ENCODE measurements around the gene CCNF.

The CCNF gene

GRCh38 chr16:2398520-2398919, 30.7 kb upstream of the CCNF start:
- TF ChIP-seq POLR2AphosphoS5 (IDR thresholded peaks at IDR 0.05; ENCODE audit: low read depth, low read length) (no peak), TAF1 (IDR thresholded peaks at IDR 0.05; ENCODE audit: borderline replicate concordance, insufficient read depth, low read length) (no peak), SIN3A (IDR thresholded peaks at IDR 0.05; ENCODE audit: borderline replicate concordance, insufficient read depth, low read length) (no peak), FOXP2 (optimal IDR thresholded peaks at IDR 0.05; ENCODE audit: borderline replicate concordance, extremely low read depth, extremely low read length, insufficient read depth) (no peak), REST (IDR thresholded peaks at IDR 0.05; ENCODE audit: insufficient read depth in 1 of 2, low read depth in 2 of 2, low read length in 2 of 2) (no peak)

GRCh38 chr16:2404099-2404498, 25.1 kb upstream of the CCNF start:
- TF ChIP-seq SIN3A (IDR thresholded peaks at IDR 0.05; ENCODE audit: borderline replicate concordance, insufficient read depth, low read length) (no peak), TAF1 (IDR thresholded peaks at IDR 0.05; ENCODE audit: borderline replicate concordance, insufficient read depth, low read length) (no peak), FOXP2 (optimal IDR thresholded peaks at IDR 0.05; ENCODE audit: borderline replicate concordance, extremely low read depth, extremely low read length, insufficient read depth) (no peak), POLR2AphosphoS5 (IDR thresholded peaks at IDR 0.05; ENCODE audit: low read depth, low read length) (no peak), REST (IDR thresholded peaks at IDR 0.05; ENCODE audit: insufficient read depth in 1 of 2, low read depth in 2 of 2, low read length in 2 of 2) (no peak)

- no peak for TF ChIP-seq REST (IDR thresholded peaks at IDR 0.05; ENCODE audit: insufficient read depth in 1 of 2, low read depth in 2 of 2, low read length in 2 of 2)
- no peak for TF ChIP-seq SIN3A (IDR thresholded peaks at IDR 0.05; ENCODE audit: borderline replicate concordance, insufficient read depth, low read length)
These were observed 14.2 kb upstream of the CCNF start for GRCh38 chr16:2415085-2415484.

GRCh38 chr16:2420035-2420434, 9.2 kb upstream of the CCNF start:
- no peak for TF ChIP-seq REST (IDR thresholded peaks at IDR 0.05; ENCODE audit: insufficient read depth in 1 of 2, low read depth in 2 of 2, low read length in 2 of 2)
- no peak for TF ChIP-seq FOXP2 (optimal IDR thresholded peaks at IDR 0.05; ENCODE audit: borderline replicate concordance, extremely low read depth, extremely low read length, insufficient read depth)
- TF ChIP-seq SIN3A (IDR thresholded peaks at IDR 0.05; ENCODE audit: borderline replicate concordance, insufficient read depth, low read length): no peak
- no peak for TF ChIP-seq TAF1 (IDR thresholded peaks at IDR 0.05; ENCODE audit: borderline replicate concordance, insufficient read depth, low read length)
- no peak for TF ChIP-seq POLR2AphosphoS5 (IDR thresholded peaks at IDR 0.05; ENCODE audit: low read depth, low read length)

GRCh38 chr16:2422123-2422867, 7.0 kb upstream of the CCNF start:
- TF ChIP-seq REST (IDR thresholded peaks at IDR 0.05; ENCODE audit: insufficient read depth in 1 of 2, low read depth in 2 of 2, low read length in 2 of 2): no peak
- TF ChIP-seq TAF1 (IDR thresholded peaks at IDR 0.05; ENCODE audit: borderline replicate concordance, insufficient read depth, low read length): no peak
- TF ChIP-seq POLR2AphosphoS5 (IDR thresholded peaks at IDR 0.05; ENCODE audit: low read depth, low read length): no peak
- TF ChIP-seq FOXP2 (optimal IDR thresholded peaks at IDR 0.05; ENCODE audit: borderline replicate concordance, extremely low read depth, extremely low read length, insufficient read depth): no peak

Measured in PFSK-1 (cell line).